GM10248 (cell line): ENCODE data around the gene NOX5.

Experiments
- CTCF ChIA-PET: fragments of 300-600 bp; sonication (Branson Sonifier 250); formaldehyde crosslinking; extraction: SDS; loops from one replicate; lab custom pipeline; 2021; ENCODE audit warnings: antibody characterized with exemption; lab: Yijun Ruan, JAX
- POLR2A ChIA-PET: fragments of 350-650 bp; sonication (Branson Sonifier 250); formaldehyde crosslinking; extraction: SDS; loops from one replicate; lab custom pipeline; 2020; ENCODE audit warnings: antibody characterized with exemption; lab: Yijun Ruan, JAX
- DNase-seq: peaks from one replicate; pipeline ENCODE4 v3.0.0; 2012; ENCODE audit errors: extremely low spot score
- CTCF ChIP-seq: IDR thresholded peaks from 2 replicates; pipeline ENCODE4 v1.5.1; 2012; ENCODE audit warnings: mild to moderate bottlenecking, low read depth; ENCODE audit errors: extremely low read depth, missing control alignments, control extremely low read depth

The NOX5 gene

GRCh38 chr15:68994981-68995761, 19.3 kb upstream of the NOX5 start:
- ChIA-PET POLR2A (no interaction called here), CTCF (no interaction called here)
- no peak for TF ChIP-seq CTCF
- DNase-seq: no peak

- CTCF ChIA-PET: interaction anchor here (0.8 kb wide), 1 partner anchor 17 kb away, joined by 3 read pairs; no protein-coding TSS in a partner anchor
- TF ChIP-seq CTCF: no peak
- POLR2A ChIA-PET: no interaction called here
- no peak for DNase-seq
Observed at GRCh38 chr15:68997050-68997449, 17.4 kb upstream of the NOX5 start.

- DNase-seq: no peak
- ChIA-PET CTCF (interaction anchor here (1.2 kb wide), 1 partner anchor 474 kb away, joined by 3 read pairs; no protein-coding TSS in a partner anchor), POLR2A (no interaction called here)
- TF ChIP-seq CTCF: no peak
Observed at GRCh38 chr15:68997930-68998777, 16.3 kb upstream of the NOX5 start.

GRCh38 chr15:68999091-68999490, 15.4 kb upstream of the NOX5 start:
- POLR2A ChIA-PET: no interaction called here
- CTCF ChIA-PET: interaction anchor here (1.2 to 1.4 kb wide), 2 partner anchors 14 to 475 kb away, joined by 3 read pairs; no protein-coding TSS in a partner anchor
- no peak for TF ChIP-seq CTCF
- DNase-seq: no peak

- POLR2A ChIA-PET: no interaction called here
- no peak for DNase-seq
Observed at GRCh38 chr15:69000091-69000490, 14.4 kb upstream of the NOX5 start.

More at GRCh38 chr15:69000091-69000490, 14.4 kb upstream of the NOX5 start:
- CTCF ChIA-PET: interaction anchor here (1.1 to 1.5 kb wide), 3 partner anchors 8 to 326 kb away, joined by 3 to 4 read pairs (median 3); no protein-coding TSS in a partner anchor
- no peak for TF ChIP-seq CTCF
